ENCODE results near the gene ETFB. TPM values are rescaled to one million over a fixed set of nuclear protein-coding genes. Genes with fewer than 3 reads are reported as not detected.
A peak's percentile ranks its signal among the peaks of the same experiment; 100 is the strongest.
"Not testable (repeated sequence)": the region's sequence is repeated elsewhere in the genome, so short reads cannot be mapped to it uniquely, and the experiment has no call there.

The ETFB gene
- total RNA-seq, 1 donor from 2014 or later = 77.7 TPM

DNA sequence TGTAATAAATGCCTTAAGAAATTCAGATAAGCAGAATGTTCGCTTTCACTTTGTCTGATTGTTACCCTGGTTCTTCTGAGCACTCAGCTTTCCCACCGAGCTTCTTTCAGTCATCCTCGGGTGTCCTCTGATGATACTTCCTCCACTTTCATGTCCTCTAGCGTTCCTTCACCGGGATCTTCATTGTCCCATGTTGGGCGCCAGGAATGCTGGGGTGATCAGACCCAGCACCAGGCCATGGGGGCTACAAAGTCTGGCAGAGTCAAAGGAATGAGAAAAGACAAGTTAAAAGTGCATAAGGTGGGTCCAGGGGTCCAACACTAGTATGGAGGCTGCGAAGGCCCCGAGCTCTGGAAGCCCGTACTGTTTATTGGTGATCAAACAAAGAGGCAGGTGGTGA lies 35.9 kb upstream of the ETFB start:
- Mint-ChIP-seq H3K36me3 (ENCODE audit: unreplicated experiment) (peaks cover 35% of the 10 kb centered on the region), H3K4me3 (ENCODE audit: unreplicated experiment) (no peak overlapping the region), H3K27me3 (ENCODE audit: unreplicated experiment) (no peaks in the 10 kb centered on the region), H3K9me3 (ENCODE audit: unreplicated experiment) (peaks cover 16% of the 10 kb centered on the region), H3K4me1 (ENCODE audit: low read depth, unreplicated experiment) (no peaks in the 10 kb centered on the region), H3K27ac (ENCODE audit: unreplicated experiment) (no peak overlapping the region)
- TF ChIP-seq, protein P1, sequence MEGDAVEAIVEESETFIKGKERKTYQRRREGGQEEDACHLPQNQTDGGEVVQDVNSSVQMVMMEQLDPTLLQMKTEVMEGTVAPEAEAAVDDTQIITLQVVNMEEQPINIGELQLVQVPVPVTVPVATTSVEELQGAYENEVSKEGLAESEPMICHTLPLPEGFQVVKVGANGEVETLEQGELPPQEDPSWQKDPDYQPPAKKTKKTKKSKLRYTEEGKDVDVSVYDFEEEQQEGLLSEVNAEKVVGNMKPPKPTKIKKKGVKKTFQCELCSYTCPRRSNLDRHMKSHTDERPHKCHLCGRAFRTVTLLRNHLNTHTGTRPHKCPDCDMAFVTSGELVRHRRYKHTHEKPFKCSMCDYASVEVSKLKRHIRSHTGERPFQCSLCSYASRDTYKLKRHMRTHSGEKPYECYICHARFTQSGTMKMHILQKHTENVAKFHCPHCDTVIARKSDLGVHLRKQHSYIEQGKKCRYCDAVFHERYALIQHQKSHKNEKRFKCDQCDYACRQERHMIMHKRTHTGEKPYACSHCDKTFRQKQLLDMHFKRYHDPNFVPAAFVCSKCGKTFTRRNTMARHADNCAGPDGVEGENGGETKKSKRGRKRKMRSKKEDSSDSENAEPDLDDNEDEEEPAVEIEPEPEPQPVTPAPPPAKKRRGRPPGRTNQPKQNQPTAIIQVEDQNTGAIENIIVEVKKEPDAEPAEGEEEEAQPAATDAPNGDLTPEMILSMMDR (IDR thresholded peaks at IDR 0.05; ENCODE audit: partially characterized antibody, unreplicated experiment) = no peak
- DNase-seq = no peak

DNA sequence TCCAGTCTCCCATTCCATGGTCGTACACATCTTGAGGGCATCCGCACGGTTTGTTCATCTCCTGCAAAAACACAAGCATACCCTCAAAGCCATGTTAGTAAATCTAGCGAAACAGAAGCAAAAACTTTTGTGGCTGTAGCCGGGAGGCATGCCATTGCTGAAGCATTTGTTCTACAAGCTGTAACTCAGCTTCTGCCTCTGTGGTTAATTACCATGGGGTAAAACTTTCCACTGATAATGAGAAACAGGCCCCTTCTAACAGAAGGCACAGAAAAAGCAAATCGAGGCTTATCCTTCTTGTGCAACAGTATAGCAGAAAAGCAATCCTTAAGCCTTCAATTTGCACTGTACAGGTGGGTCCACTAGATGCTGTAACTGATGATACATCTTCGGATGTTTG lies 33.7 kb upstream of the ETFB start:
- H3K4me1 Mint-ChIP-seq (ENCODE audit: low read depth, unreplicated experiment); DNase-seq; H3K27ac Mint-ChIP-seq (ENCODE audit: unreplicated experiment); H3K27me3 Mint-ChIP-seq (ENCODE audit: unreplicated experiment); H3K4me3 Mint-ChIP-seq (ENCODE audit: unreplicated experiment): not testable (repeated sequence)
- Mint-ChIP-seq H3K9me3 (ENCODE audit: unreplicated experiment) (peaks cover 16% of the 10 kb centered on the region), H3K36me3 (ENCODE audit: unreplicated experiment) (peaks cover 30% of the 10 kb centered on the region)

DNA sequence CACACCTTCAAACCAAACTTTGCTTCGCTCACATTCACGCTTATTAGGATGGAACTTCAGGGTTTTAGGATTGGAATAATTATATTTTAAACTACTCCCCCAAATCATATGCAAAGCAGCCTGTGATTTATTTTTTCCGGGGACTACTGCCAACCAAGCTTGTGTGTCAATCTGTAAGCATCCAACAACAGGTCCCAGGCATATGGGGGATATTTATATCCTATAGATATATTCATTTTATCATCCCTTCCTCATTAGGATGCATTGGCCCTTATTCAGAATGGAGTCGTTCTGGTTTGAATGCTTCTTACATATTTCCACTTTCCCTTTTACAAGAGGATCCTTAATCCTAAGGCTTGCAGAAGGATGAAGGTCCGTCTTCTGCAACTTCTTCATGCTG lies 33.0 kb upstream of the ETFB start:
- Mint-ChIP-seq H3K4me1 (ENCODE audit: low read depth, unreplicated experiment) (no peaks in the 10 kb centered on the region), H3K36me3 (ENCODE audit: unreplicated experiment) (peaks cover 30% of the 10 kb centered on the region), H3K9me3 (ENCODE audit: unreplicated experiment) (peaks cover 16% of the 10 kb centered on the region), H3K27me3 (ENCODE audit: unreplicated experiment) (peaks cover 2% of the 10 kb centered on the region), H3K27ac (ENCODE audit: unreplicated experiment) (no peak overlapping the region), H3K4me3 (ENCODE audit: unreplicated experiment) (no peak overlapping the region)
- DNase-seq = no peak
- TF ChIP-seq, protein P1 (IDR thresholded peaks at IDR 0.05; ENCODE audit: partially characterized antibody, unreplicated experiment) = no peak

DNA sequence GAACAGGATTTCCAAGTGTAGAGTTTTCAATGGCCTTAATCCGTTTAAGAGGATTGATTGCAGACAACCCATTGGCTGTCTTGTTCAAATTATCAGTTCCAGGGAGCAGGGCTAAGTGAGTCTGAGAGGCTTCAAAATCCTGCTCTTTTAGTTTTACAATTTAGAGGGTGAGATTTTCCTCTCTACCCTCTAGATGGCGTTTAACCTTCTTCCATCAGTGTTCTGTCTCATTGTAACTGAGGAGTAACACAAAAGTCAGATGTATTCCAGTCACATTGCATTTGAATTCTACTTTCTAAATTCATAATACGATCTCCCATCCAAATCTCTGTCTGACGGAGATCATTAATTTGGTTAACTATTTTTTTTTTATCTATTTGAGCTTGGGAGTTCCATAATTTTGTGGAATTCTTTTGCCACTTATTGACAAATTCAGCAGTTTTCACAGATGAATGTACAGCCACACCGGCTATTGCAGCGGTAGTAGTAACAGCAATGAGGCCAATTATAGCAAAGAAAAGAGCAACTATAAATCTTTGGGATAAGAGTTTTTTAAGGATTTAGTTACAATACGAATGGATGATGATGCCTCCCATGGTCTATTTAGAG lies 32.0 kb upstream of the ETFB start:
- Mint-ChIP-seq H3K4me3 (ENCODE audit: unreplicated experiment) (no peak overlapping the region), H3K27me3 (ENCODE audit: unreplicated experiment) (peaks cover 2% of the 10 kb centered on the region), H3K27ac (ENCODE audit: unreplicated experiment) (no peak overlapping the region), H3K4me1 (ENCODE audit: low read depth, unreplicated experiment) (peaks cover 3% of the 10 kb centered on the region), H3K36me3 (ENCODE audit: unreplicated experiment) (peaks cover 23% of the 10 kb centered on the region), H3K9me3 (ENCODE audit: unreplicated experiment) (peaks cover 11% of the 10 kb centered on the region)
- DNase-seq = no peak
- TF ChIP-seq, protein P1 (IDR thresholded peaks at IDR 0.05; ENCODE audit: partially characterized antibody, unreplicated experiment) = peak; percentile 36

DNA sequence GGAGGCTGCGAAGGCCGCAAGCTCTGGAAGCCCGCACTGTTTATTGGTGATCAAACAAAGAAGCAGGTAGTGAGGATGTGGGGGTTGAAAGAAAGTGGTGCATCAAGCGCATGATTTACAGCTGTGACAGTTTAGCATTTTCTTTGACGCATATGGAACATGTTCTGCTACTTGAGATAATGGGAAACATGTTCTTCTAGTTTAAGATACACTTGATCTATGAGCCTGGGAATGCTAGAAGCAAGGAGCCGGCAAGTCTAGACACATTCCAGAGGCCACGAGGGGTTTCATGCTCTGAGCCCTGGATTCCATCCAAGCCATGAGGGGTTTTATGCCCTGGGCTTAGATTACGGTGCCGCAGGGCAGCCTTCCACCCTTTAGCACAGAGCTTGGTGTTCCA lies 31.3 kb upstream of the ETFB start:
- H3K4me3 Mint-ChIP-seq (ENCODE audit: unreplicated experiment); H3K9me3 Mint-ChIP-seq (ENCODE audit: unreplicated experiment); H3K4me1 Mint-ChIP-seq (ENCODE audit: low read depth, unreplicated experiment); DNase-seq; H3K27me3 Mint-ChIP-seq (ENCODE audit: unreplicated experiment): not testable (repeated sequence)
- H3K36me3 Mint-ChIP-seq (ENCODE audit: unreplicated experiment) = peaks cover 18% of the 10 kb centered on the region
- peak overlapping the region; percentile 33 for H3K27ac Mint-ChIP-seq (ENCODE audit: unreplicated experiment)

DNA sequence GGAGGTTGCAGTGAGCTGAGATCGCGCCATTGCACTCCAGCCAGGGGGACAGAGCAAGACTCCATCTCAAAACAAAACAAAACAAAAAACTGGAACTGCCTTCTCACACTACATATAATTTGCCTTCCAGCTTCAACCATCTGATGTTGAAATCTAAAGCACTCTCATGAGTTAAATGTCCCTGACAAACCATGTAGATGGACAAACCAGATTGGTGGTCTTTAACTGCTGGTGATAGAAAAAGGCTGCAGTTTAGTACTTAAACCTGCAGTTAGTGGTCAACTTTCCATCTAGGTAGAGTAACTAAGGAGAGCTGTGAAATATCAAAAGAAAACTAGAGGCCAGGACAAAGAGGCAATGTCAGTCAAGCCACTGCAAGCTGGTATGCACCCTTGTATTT lies 30.0 kb upstream of the ETFB start:
- Mint-ChIP-seq H3K4me1 (ENCODE audit: low read depth, unreplicated experiment) (peaks cover 3% of the 10 kb centered on the region), H3K36me3 (ENCODE audit: unreplicated experiment) (peaks cover 9% of the 10 kb centered on the region), H3K9me3 (ENCODE audit: unreplicated experiment) (no peaks in the 10 kb centered on the region), H3K27ac (ENCODE audit: unreplicated experiment) (no peak overlapping the region), H3K4me3 (ENCODE audit: unreplicated experiment) (no peak overlapping the region), H3K27me3 (ENCODE audit: unreplicated experiment) (peaks cover 2% of the 10 kb centered on the region)
- DNase-seq = no peak
- TF ChIP-seq, protein P1 (IDR thresholded peaks at IDR 0.05; ENCODE audit: partially characterized antibody, unreplicated experiment) = no peak

Data from glutamatergic neuron (in vitro differentiated cells).